GM23338 (cell line): ENCODE data around the gene KLHL18. TPM values are rescaled to one million over a fixed set of nuclear protein-coding genes. Genes with fewer than 3 reads are reported as not detected.

Experiments
- ATAC-seq: fragments of 200-7000 bp; cut with Tn5 transposase; 3 replicates; pipeline ENCODE4 v1.9.1; 2020
- DNase-seq: peaks from one replicate; pipeline ENCODE4 v3.0.0-alpha.2; 2015; ENCODE audit warnings: low spot score
- H2AFZ ChIP-seq: fragments of 200-600 bp; sonication (generic); 2 replicates; pipeline ENCODE4 v1.8.0; 2016; ENCODE audit warnings: antibody characterized with exemption, mild to moderate bottlenecking, moderate library complexity
- H3F3A ChIP-seq: fragments of 200-600 bp; sonication (generic); replicated peaks from 2 replicates; pipeline ENCODE4 v1.8.0; 2017; ENCODE audit warnings: antibody characterized with exemption, mixed run types, low read depth
- H3K27ac ChIP-seq: fragments of 200-600 bp; sonication (generic); 2 replicates; pipeline ENCODE4 v1.6.1; 2016; ENCODE audit warnings: low read depth
- H3K27me3 ChIP-seq: fragments of 200-600 bp; sonication (generic); 2 replicates; pipeline ENCODE4 v1.8.0; 2016; ENCODE audit warnings: mild to moderate bottlenecking, mixed run types, moderate library complexity; ENCODE audit not compliant: insufficient read depth
- H3K36me3 ChIP-seq: fragments of 200-600 bp; sonication (generic); 2 replicates; pipeline ENCODE4 v1.8.0; 2016; ENCODE audit warnings: mild to moderate bottlenecking; ENCODE audit not compliant: insufficient read depth
- H3K4me1 ChIP-seq: fragments of 200-600 bp; sonication (generic); 2 replicates; pipeline ENCODE4 v1.8.0; 2016; ENCODE audit warnings: mild to moderate bottlenecking, moderate library complexity; ENCODE audit not compliant: insufficient read depth
- H3K4me2 ChIP-seq: fragments of 200-600 bp; sonication (generic); 2 replicates; pipeline ENCODE4 v1.7.1; 2017; ENCODE audit warnings: mixed run types
- H3K4me3 ChIP-seq: fragments of 200-600 bp; sonication (generic); 2 replicates; pipeline ENCODE4 v1.6.1; 2016; ENCODE audit warnings: mixed run types
- H3K79me2 ChIP-seq: fragments of 200-600 bp; sonication (generic); replicated peaks from 2 replicates; pipeline ENCODE4 v1.8.0; 2017; ENCODE audit warnings: mild to moderate bottlenecking; ENCODE audit not compliant: insufficient read depth
- H3K9me2 ChIP-seq: fragments of 200-600 bp; sonication (generic); 2 replicates; pipeline ENCODE4 v1.8.0; 2017; ENCODE audit not compliant: insufficient read depth
- H4K20me1 ChIP-seq: fragments of 200-600 bp; sonication (generic); replicated peaks from 2 replicates; pipeline ENCODE4 v1.8.0; 2017; ENCODE audit warnings: mild to moderate bottlenecking; ENCODE audit not compliant: insufficient read depth
- H3K27ac Mint-ChIP-seq: 2 replicates; pipeline ENCODE4 v1.8.0; 2020; ENCODE audit warnings: inconsistent platforms, mild to moderate bottlenecking, moderate library complexity, mixed read lengths
- H3K27me3 Mint-ChIP-seq: 3 replicates; pipeline ENCODE4 v1.8.0; 2022; ENCODE audit warnings: low read depth, mild to moderate bottlenecking, moderate library complexity, mixed read lengths, inconsistent platforms; ENCODE audit not compliant: insufficient read depth, poor library complexity
- H3K36me3 Mint-ChIP-seq: 3 replicates; pipeline ENCODE4 v1.8.0; 2021; ENCODE audit warnings: low read depth, mild to moderate bottlenecking, inconsistent platforms, moderate library complexity, mixed read lengths
- H3K4me1 Mint-ChIP-seq: 3 replicates; pipeline ENCODE4 v1.8.0; 2020; ENCODE audit warnings: mild to moderate bottlenecking, inconsistent platforms, mixed read lengths
- H3K4me3 Mint-ChIP-seq: 3 replicates; pipeline ENCODE4 v1.8.0; 2021; ENCODE audit warnings: moderate library complexity, mild to moderate bottlenecking, inconsistent platforms, mixed read lengths
- H3K9me3 Mint-ChIP-seq: 3 replicates; pipeline ENCODE4 v1.8.0; 2020; ENCODE audit warnings: moderate library complexity, mild to moderate bottlenecking, inconsistent platforms, mixed read lengths
- CREB1 ChIP-seq: fragments of 250-450 bp; sonication (Bioruptor Pico); IDR thresholded peaks from 2 replicates; pipeline ENCODE4 v1.5.0; 2020; ENCODE audit warnings: low read depth, mild to moderate bottlenecking, moderate library complexity
- CTCF ChIP-seq, 2 experiments: fragments of 200-600 bp in 1 of 2; sonication (generic) in 1 of 2; conservative IDR thresholded peaks; 2 replicates each; pipeline versions ENCODE4 v1.5.1 to v1.6.1; 2016 to 2017; ENCODE audit warnings: antibody characterized with exemption in 2 of 2, low read depth in 2 of 2, mild to moderate bottlenecking in 2 of 2, moderate library complexity in 1 of 2
- ETS1 ChIP-seq: IDR thresholded peaks from 2 replicates; pipeline ENCODE4 v1.6.1; 2016; ENCODE audit warnings: antibody characterized with exemption
- EZH2 ChIP-seq: fragments of 200-600 bp; sonication (generic); IDR thresholded peaks from one replicate; pipeline ENCODE4 v1.8.0; 2017; ENCODE audit warnings: antibody characterized with exemption, mild to moderate bottlenecking, low read depth; ENCODE audit not compliant: unreplicated experiment
- EZH2phosphoT487 ChIP-seq: fragments of 200-600 bp; sonication (generic); IDR thresholded peaks from one replicate; pipeline ENCODE4 v1.8.1; 2018; ENCODE audit warnings: antibody characterized with exemption; ENCODE audit not compliant: unreplicated experiment
- JUNB ChIP-seq: IDR thresholded peaks from one replicate; pipeline ENCODE4 v1.6.1; 2016; ENCODE audit warnings: antibody characterized with exemption; ENCODE audit not compliant: unreplicated experiment
- NANOG ChIP-seq: IDR thresholded peaks from 2 replicates; pipeline ENCODE4 v1.6.1; 2016; ENCODE audit warnings: antibody characterized with exemption, borderline replicate concordance
- POLR2AphosphoS5 ChIP-seq: IDR thresholded peaks from 2 replicates; pipeline ENCODE4 v1.6.1; 2016; ENCODE audit warnings: antibody characterized with exemption, low read depth
- STAT1 ChIP-seq: IDR thresholded peaks from one replicate; pipeline ENCODE4 v1.6.1; 2016; ENCODE audit warnings: antibody characterized with exemption; ENCODE audit not compliant: unreplicated experiment
- ZNF114 ChIP-seq: fragments of 250-450 bp; sonication (Bioruptor Pico); IDR thresholded peaks from 2 replicates; pipeline ENCODE4 v1.5.0; 2020; ENCODE audit warnings: mild to moderate bottlenecking, moderate library complexity
- ZNF331 ChIP-seq: fragments of 250-450 bp; sonication (Bioruptor Pico); IDR thresholded peaks from 2 replicates; pipeline ENCODE4 v1.5.0; 2020; ENCODE audit warnings: low read depth, mild to moderate bottlenecking, moderate library complexity
- ZNF462 ChIP-seq: fragments of 250-450 bp; sonication (Bioruptor Pico); IDR thresholded peaks from 2 replicates; pipeline ENCODE4 v1.5.0; 2020; ENCODE audit warnings: mild to moderate bottlenecking, moderate library complexity
- polyA plus RNA-seq: library from polyadenylated mRNA; unstranded; fragments of >200 nt; fragmentation: Nextera tagmentation; extraction: Ambion mirVana; gene quantifications from 2 replicates; pipeline ENCODE4 v1.2.1, GENCODE V29; 2016
- total RNA-seq: library from RNA; depleted of rRNA; stranded (reverse); fragments of >200 nt; shearing (Covaris generic); gene quantifications from 2 replicates; pipeline ENCODE4 v1.2.3, GENCODE V29; 2014
- TF ChIP-seq, protein P1 (sequence below): IDR thresholded peaks from one replicate; pipeline ENCODE4 v1.6.1; 2018; ENCODE audit warnings: antibody characterized with exemption; ENCODE audit not compliant: unreplicated experiment

Gene KLHL18
- total and polyA plus RNA-seq, 2 experiments from 2014 or later: 11.3 to 18.1 TPM

DNA sequence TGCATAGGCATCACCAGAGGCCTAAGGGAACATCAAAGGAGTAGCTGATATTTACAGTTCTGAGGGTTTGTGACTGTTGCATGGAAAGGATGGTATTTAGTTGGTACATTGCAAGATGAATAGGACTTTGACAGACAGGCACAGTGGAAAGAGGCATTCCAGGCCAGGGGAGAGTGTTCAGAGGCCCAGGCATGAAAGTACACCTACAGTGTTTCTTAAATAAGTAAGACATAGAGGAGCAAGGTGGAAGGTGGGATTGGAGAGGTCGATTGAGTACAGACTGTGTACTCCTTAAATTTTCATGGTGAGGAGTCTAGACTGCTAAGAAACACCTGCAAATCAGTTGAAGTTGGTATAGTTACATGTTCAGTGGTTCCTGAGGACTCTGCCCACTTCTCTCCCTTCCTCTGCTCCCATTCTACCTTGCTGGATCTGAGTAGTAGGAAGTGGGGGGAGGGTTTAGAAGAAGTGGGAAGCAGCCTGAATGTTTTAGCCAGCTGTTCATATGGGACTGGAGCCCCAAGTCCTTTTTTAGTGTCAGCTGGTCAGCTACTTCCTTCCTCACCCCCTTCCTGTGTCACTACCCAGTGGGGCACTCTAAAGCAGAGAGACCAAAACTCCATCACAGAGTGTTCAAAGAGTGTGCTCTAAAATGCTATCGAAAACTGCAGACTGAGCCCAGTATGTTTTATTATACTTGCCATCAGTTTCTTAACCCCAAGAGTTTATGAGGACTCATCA lies 14.0 kb downstream of the KLHL18 start:
- Histone ChIP-seq H3K36me3 (no peaks in the 10 kb centered on the region), H4K20me1 (peaks cover 35% of the 10 kb centered on the region), H2AFZ (no peak overlapping the region), H3F3A (no peaks in the 10 kb centered on the region), H3K79me2 (peaks cover 83% of the 10 kb centered on the region), H3K27ac (peak overlapping the region; percentile 47; the same call in 1 of the 2 replicates), H3K4me3 (no peak overlapping the region), H3K4me2 (no peak overlapping the region), H3K4me1 (peaks cover 3% of the 10 kb centered on the region; the same call in 1 of the 2 replicates), H3K27me3 (no peaks in the 10 kb centered on the region), H3K9me2 (no peaks in the 10 kb centered on the region)
- Mint-ChIP-seq H3K4me1 (peaks cover 28% of the 10 kb centered on the region), H3K27ac (no peak overlapping the region), H3K4me3 (peak overlapping the region; percentile 4; the same call in 1 of the 3 replicates), H3K27me3 (peaks cover 3% of the 10 kb centered on the region), H3K9me3 (no peaks in the 10 kb centered on the region), H3K36me3 (peaks cover 3% of the 10 kb centered on the region; the same call in 2 of the 3 replicates)
- DNase-seq (no peak), ATAC-seq (no peak)
- TF ChIP-seq EZH2phosphoT487 (no peak), ZNF462 (CRISPR knock-in tag) (no peak), STAT1 (no peak), JUNB (no peak), EZH2 (no peak), ZNF331 (CRISPR knock-in tag) (no peak), NANOG (no peak), POLR2AphosphoS5 (no peak), ZNF114 (no peak), CTCF (conservative IDR thresholded peaks at IDR 0.05; ENCODE audit: low read depth in 2 of 2) (no peak), ETS1 (no peak), CREB1 (CRISPR knock-in tag) (no peak)
- TF ChIP-seq, protein P1, sequence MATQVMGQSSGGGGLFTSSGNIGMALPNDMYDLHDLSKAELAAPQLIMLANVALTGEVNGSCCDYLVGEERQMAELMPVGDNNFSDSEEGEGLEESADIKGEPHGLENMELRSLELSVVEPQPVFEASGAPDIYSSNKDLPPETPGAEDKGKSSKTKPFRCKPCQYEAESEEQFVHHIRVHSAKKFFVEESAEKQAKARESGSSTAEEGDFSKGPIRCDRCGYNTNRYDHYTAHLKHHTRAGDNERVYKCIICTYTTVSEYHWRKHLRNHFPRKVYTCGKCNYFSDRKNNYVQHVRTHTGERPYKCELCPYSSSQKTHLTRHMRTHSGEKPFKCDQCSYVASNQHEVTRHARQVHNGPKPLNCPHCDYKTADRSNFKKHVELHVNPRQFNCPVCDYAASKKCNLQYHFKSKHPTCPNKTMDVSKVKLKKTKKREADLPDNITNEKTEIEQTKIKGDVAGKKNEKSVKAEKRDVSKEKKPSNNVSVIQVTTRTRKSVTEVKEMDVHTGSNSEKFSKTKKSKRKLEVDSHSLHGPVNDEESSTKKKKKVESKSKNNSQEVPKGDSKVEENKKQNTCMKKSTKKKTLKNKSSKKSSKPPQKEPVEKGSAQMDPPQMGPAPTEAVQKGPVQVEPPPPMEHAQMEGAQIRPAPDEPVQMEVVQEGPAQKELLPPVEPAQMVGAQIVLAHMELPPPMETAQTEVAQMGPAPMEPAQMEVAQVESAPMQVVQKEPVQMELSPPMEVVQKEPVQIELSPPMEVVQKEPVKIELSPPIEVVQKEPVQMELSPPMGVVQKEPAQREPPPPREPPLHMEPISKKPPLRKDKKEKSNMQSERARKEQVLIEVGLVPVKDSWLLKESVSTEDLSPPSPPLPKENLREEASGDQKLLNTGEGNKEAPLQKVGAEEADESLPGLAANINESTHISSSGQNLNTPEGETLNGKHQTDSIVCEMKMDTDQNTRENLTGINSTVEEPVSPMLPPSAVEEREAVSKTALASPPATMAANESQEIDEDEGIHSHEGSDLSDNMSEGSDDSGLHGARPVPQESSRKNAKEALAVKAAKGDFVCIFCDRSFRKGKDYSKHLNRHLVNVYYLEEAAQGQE: no peak
